GM12878 (cell line): ENCODE results near the gene ME3. TPM values are rescaled to one million over a fixed set of nuclear protein-coding genes. Genes with fewer than 3 reads are reported as not detected.
A peak's percentile ranks its signal among the peaks of the same experiment; 100 is the strongest.

Source experiments
- ATAC-seq: fragments of 200-7000 bp; cut with Tn5 transposase; 3 replicates; pipeline ENCODE4 v1.9.1; 2020; ENCODE audit warnings: mild to moderate bottlenecking, moderate library complexity
- BruUV-seq: library from RNA; stranded (reverse); fragments of 400-500 nt; replicated peaks from 2 replicates; lab custom pipeline; 2021; lab: Mats Ljungman, UMichigan
- CTCF ChIA-PET: fragments of 300-600 bp; sonication (Branson Sonifier 250); formaldehyde crosslinking; extraction: SDS; loops from one replicate; lab custom pipeline; 2021; ENCODE audit warnings: inconsistent platforms; lab: Yijun Ruan, JAX
- POLR2A ChIA-PET: fragments of 350-600 bp; formaldehyde crosslinking; extraction: SDS; loops from one replicate; lab custom pipeline; 2021; ENCODE audit warnings: inconsistent platforms; lab: Charles Lee
- RAD21 ChIA-PET: fragments of 300-600 bp; sonication (Branson Sonifier 250); formaldehyde crosslinking; loops from one replicate; lab custom pipeline; 2023; ENCODE audit warnings: antibody characterized with exemption; ENCODE audit not compliant: unreplicated experiment; lab: Charles Lee
- SMC1A ChIA-PET: fragments of 300-600 bp; sonication (Branson Sonifier 250); formaldehyde crosslinking; loops from one replicate; lab custom pipeline; 2023; ENCODE audit not compliant: unreplicated experiment, uncharacterized antibody; lab: Charles Lee
- DNase-seq: peaks from one replicate; pipeline ENCODE4 v3.0.0-alpha.2; 2011; ENCODE audit warnings: low read depth, low spot score
- FAIRE-seq: peaks from 3 replicates; lab custom pipeline; 2011; peaks lifted over from hg19 to GRCh38; lab: Jason Lieb, UNC
- H2AFZ ChIP-seq: 2 replicates; pipeline ENCODE4 v1.6.0; 2011; ENCODE audit warnings: low read depth, low read length, control low read depth; ENCODE audit not compliant: control insufficient read depth
- H3K27ac ChIP-seq: 2 replicates; pipeline ENCODE4 v1.5.1; 2011; ENCODE audit warnings: control low read depth; ENCODE audit not compliant: control insufficient read depth, insufficient read depth
- H3K27me3 ChIP-seq, 2 experiments: replicated peaks in 1 of 2; 2 replicates each; pipeline versions ENCODE4 v1.6.0 to v1.6.1; 2011; ENCODE audit warnings: low read length in 1 of 2; ENCODE audit not compliant: control insufficient read depth in 2 of 2, insufficient read depth in 2 of 2
- H3K36me3 ChIP-seq, 2 experiments: 2 replicates each; pipeline ENCODE4 v1.5.1; 2011; ENCODE audit warnings: low read length in 1 of 2; ENCODE audit not compliant: control insufficient read depth in 2 of 2, insufficient read depth in 2 of 2
- H3K4me1 ChIP-seq: 2 replicates; pipeline ENCODE4 v1.6.1; 2011; ENCODE audit warnings: mild to moderate bottlenecking, low read length, moderate library complexity, mixed read lengths; ENCODE audit not compliant: control insufficient read depth, insufficient read depth
- H3K4me2 ChIP-seq: 2 replicates; pipeline ENCODE4 v1.6.0; 2011; ENCODE audit warnings: control low read depth; ENCODE audit not compliant: control insufficient read depth, insufficient read depth
- H3K4me3 ChIP-seq: fragments of 200-600 bp; sonication (generic); 2 replicates; pipeline ENCODE4 v1.5.1; 2016
- H3K79me2 ChIP-seq: 2 replicates; pipeline ENCODE4 v1.6.0; 2011; ENCODE audit warnings: low read length; ENCODE audit not compliant: control insufficient read depth, insufficient read depth
- H3K9ac ChIP-seq: 2 replicates; pipeline ENCODE4 v1.8.0; 2011; ENCODE audit warnings: low read length, control low read depth, mixed read lengths; ENCODE audit not compliant: control insufficient read depth, insufficient read depth
- H3K9me3 ChIP-seq: replicated peaks from 3 replicates; pipeline ENCODE4 v1.5.1; 2011; ENCODE audit warnings: mild to moderate bottlenecking, low read length; ENCODE audit not compliant: control insufficient read depth, insufficient read depth
- H4K20me1 ChIP-seq: 2 replicates; pipeline ENCODE4 v1.6.0; 2011; ENCODE audit not compliant: control insufficient read depth, insufficient read depth
- ATF7 ChIP-seq: fragments of 450-650 bp; IDR thresholded peaks from 2 replicates; pipeline ENCODE4 v1.6.1; 2016; ENCODE audit warnings: low read depth, mild to moderate bottlenecking
- CREM ChIP-seq: IDR thresholded peaks from 2 replicates; pipeline ENCODE4 v1.6.1; 2014; ENCODE audit warnings: antibody characterized with exemption, low read depth
- POLR2AphosphoS5 ChIP-seq: IDR thresholded peaks from 2 replicates; pipeline ENCODE4 v1.6.1; 2011; ENCODE audit warnings: mild to moderate bottlenecking, low read length, inconsistent platforms
- WGBS: methylation state at CpG from one replicate; pipeline ENCODE4 v1.1.6; 2016; ENCODE audit warnings: low lambda C conversion rate; ENCODE audit not compliant: insufficient replicate concordance, insufficient coverage; ENCODE audit errors: missing lambda C conversion rate; 5-methylcytosine and 5-hydroxymethylcytosine counted together
- in situ Hi-C: fragments of 300-500 bp; cut with MboI; formaldehyde crosslinking; loops from 9 replicates; pipeline ENCODE4 v1.14.3; 2018; ENCODE audit warnings: mixed read lengths
- intact Hi-C: fragments of 100-400 bp; cut with micrococcal nuclease; formaldehyde crosslinking; loops from one replicate; pipeline ENCODE4 v1.14.2; 2022; ENCODE audit not compliant: unreplicated experiment
- polyA plus RNA-seq, 11 experiments: library from polyadenylated mRNA; depleted of rRNA in 4 of 11; unstranded in 6 of 11; stranded (reverse) in 5 of 11; fragments of >200 nt; fragmentation: Nextera tagmentation in 4 of 11; fragmentation: Illumina TruSeq in 1 of 11; extraction: Ambion mirVana in 4 of 11; extraction: Trizol in 1 of 11; gene quantifications; 1 replicate in 1 of 11; 2 replicates in 10 of 11; pipeline versions ENCODE4 v1.2.1 to v1.2.3, GENCODE V29; 2011 to 2016; ENCODE audit warnings: inconsistent platforms in 2 of 11, missing spikeins in 2 of 11, low read depth in 1 of 11
- total RNA-seq, 4 experiments: library from RNA; depleted of rRNA in 3 of 4; stranded (reverse); fragments of >200 nt in 3 of 4; fragmentation: Illumina TruSeq in 1 of 4; extraction: Trizol in 1 of 4; gene quantifications; 2 replicates each; pipeline versions ENCODE4 v1.2.1 to v1.2.3, GENCODE V29; 2013 to 2021
- TF ChIP-seq, protein P1 (sequence below): fragments of 450-650 bp; IDR thresholded peaks from 2 replicates; pipeline ENCODE4 v1.6.1; 2018; ENCODE audit warnings: mild to moderate bottlenecking, low read depth, moderate library complexity; ENCODE audit not compliant: partially characterized antibody
- TF ChIP-seq, protein P2 (sequence below): fragments of 450-650 bp; formaldehyde crosslinking; IDR thresholded peaks from 2 replicates; pipeline ENCODE4 v1.4.0; 2020; ENCODE audit warnings: mild to moderate bottlenecking, moderate library complexity

Gene ME3
- total and polyA plus RNA-seq, 10 of the 15 experiments (the other 5 are each of a cell fraction or from before 2014, with no cell fraction given): 0.06 to 0.40 (median 0.19) TPM; not detected in 2

DNA sequence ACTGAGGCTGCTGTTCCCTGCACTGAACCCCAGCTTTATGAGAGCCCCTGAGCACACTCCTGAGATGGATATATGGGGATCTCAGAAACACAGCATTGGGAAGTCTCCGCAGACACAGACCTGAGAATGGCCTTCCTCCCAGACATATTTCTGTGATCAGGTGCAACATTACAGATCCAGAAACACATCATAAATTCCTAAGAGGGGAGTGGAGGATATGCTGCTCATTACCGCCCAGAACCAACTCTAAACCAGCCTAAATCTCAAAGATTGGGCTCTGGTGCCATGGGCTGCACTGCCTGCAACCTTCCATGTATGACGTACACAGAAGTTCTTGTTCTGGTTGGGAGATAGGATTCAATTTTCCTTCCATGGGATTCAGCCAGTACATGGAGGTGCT is 102.0 kb downstream of the ME3 start:
- no peaks in the 10 kb centered on the region for H4K20me1 ChIP-seq
- no peak overlapping the region for H3K9ac ChIP-seq
- no TSS peak for BruUV-seq
- H3K9me3 ChIP-seq: no peaks in the 10 kb centered on the region
- DNase-seq (no peak), ATAC-seq (no peak), FAIRE-seq (no peak)
- H3K27me3 ChIP-seq: no peaks in the 10 kb centered on the region
- in situ Hi-C loops: no loop called here
- H3K36me3 ChIP-seq: no peaks in the 10 kb centered on the region
- no peak overlapping the region for H2AFZ ChIP-seq
- ChIA-PET POLR2A (no interaction called here), RAD21 (interaction anchor here (1.9 kb wide), 1 partner anchor 113 kb away, joined by 9 read pairs; no protein-coding TSS in a partner anchor), SMC1A (interaction anchor here (0.9 to 1.6 kb wide), 5 partner anchors 9 to 114 kb away, joined by 3 to 8 read pairs (median 5); no protein-coding TSS in a partner anchor), CTCF (interaction anchor here (0.8 kb wide), 1 partner anchor 38 kb away, joined by 3 read pairs; no protein-coding TSS in a partner anchor)
- no peak overlapping the region for H3K4me2 ChIP-seq
- H3K79me2 ChIP-seq: no peaks in the 10 kb centered on the region
- intact Hi-C loops: no loop called here
- TF ChIP-seq POLR2AphosphoS5: no peak
- H3K4me1 ChIP-seq: no peaks in the 10 kb centered on the region
- H3K27ac ChIP-seq: no peak overlapping the region
- WGBS: 35% methylated on average over 3 of the region's 3 CpGs
- no peak overlapping the region for H3K4me3 ChIP-seq

DNA sequence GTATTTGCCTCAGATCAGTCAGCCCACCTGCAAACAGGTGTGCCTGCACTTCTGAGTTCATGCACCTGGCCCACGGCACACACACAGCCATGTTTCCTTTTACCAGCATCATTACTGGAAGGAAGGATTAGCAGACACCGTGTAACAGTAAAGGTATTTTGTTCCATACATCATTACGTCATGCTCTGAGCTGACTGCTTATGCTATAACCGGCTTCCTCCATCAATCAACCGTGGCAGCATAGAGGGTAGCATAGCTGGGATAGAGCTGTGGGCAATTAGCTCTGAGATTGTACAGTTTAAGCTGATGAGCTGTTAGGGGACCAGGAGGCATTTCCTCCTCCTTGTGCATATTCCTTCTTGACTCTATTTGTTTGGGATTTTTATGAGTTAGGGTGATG is 102.4 kb downstream of the ME3 start:
- in situ Hi-C loops: no loop called here
- H3K36me3 ChIP-seq: no peaks in the 10 kb centered on the region
- TF ChIP-seq, protein P1, sequence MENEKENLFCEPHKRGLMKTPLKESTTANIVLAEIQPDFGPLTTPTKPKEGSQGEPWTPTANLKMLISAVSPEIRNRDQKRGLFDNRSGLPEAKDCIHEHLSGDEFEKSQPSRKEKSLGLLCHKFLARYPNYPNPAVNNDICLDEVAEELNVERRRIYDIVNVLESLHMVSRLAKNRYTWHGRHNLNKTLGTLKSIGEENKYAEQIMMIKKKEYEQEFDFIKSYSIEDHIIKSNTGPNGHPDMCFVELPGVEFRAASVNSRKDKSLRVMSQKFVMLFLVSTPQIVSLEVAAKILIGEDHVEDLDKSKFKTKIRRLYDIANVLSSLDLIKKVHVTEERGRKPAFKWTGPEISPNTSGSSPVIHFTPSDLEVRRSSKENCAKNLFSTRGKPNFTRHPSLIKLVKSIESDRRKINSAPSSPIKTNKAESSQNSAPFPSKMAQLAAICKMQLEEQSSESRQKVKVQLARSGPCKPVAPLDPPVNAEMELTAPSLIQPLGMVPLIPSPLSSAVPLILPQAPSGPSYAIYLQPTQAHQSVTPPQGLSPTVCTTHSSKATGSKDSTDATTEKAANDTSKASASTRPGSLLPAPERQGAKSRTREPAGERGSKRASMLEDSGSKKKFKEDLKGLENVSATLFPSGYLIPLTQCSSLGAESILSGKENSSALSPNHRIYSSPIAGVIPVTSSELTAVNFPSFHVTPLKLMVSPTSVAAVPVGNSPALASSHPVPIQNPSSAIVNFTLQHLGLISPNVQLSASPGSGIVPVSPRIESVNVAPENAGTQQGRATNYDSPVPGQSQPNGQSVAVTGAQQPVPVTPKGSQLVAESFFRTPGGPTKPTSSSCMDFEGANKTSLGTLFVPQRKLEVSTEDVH: no peak
- TF ChIP-seq CREM (no peak), ATF7 (peak; percentile 76)
- TF ChIP-seq, protein P2, sequence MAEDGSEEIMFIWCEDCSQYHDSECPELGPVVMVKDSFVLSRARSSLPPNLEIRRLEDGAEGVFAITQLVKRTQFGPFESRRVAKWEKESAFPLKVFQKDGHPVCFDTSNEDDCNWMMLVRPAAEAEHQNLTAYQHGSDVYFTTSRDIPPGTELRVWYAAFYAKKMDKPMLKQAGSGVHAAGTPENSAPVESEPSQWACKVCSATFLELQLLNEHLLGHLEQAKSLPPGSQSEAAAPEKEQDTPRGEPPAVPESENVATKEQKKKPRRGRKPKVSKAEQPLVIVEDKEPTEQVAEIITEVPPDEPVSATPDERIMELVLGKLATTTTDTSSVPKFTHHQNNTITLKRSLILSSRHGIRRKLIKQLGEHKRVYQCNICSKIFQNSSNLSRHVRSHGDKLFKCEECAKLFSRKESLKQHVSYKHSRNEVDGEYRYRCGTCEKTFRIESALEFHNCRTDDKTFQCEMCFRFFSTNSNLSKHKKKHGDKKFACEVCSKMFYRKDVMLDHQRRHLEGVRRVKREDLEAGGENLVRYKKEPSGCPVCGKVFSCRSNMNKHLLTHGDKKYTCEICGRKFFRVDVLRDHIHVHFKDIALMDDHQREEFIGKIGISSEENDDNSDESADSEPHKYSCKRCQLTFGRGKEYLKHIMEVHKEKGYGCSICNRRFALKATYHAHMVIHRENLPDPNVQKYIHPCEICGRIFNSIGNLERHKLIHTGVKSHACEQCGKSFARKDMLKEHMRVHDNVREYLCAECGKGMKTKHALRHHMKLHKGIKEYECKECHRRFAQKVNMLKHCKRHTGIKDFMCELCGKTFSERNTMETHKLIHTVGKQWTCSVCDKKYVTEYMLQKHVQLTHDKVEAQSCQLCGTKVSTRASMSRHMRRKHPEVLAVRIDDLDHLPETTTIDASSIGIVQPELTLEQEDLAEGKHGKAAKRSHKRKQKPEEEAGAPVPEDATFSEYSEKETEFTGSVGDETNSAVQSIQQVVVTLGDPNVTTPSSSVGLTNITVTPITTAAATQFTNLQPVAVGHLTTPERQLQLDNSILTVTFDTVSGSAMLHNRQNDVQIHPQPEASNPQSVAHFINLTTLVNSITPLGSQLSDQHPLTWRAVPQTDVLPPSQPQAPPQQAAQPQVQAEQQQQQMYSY (CRISPR knock-in tag): no peak
- no peak overlapping the region for H3K4me3 ChIP-seq
- BruUV-seq: no TSS peak
- no peak overlapping the region for H2AFZ ChIP-seq
- ChIA-PET CTCF (interaction anchor here (0.6 to 1.6 kb wide), 3 partner anchors 29 to 113 kb away, joined by 3 to 5 read pairs (median 3); no protein-coding TSS in a partner anchor), SMC1A (interaction anchor here (0.9 to 1.9 kb wide), 6 partner anchors 9 to 113 kb away, joined by 3 to 8 read pairs (median 5); no protein-coding TSS in a partner anchor), POLR2A (no interaction called here), RAD21 (interaction anchor here (1.9 kb wide), 1 partner anchor 113 kb away, joined by 9 read pairs; no protein-coding TSS in a partner anchor)
- no peak overlapping the region for H3K9ac ChIP-seq
- ATAC-seq (peak; percentile 62), DNase-seq (no peak), FAIRE-seq (no peak)
- H4K20me1 ChIP-seq: no peaks in the 10 kb centered on the region
- H3K79me2 ChIP-seq: no peaks in the 10 kb centered on the region
- intact Hi-C loops: no loop called here
- 9% methylated on average over 5 of the region's 5 CpGs for WGBS
- H3K27me3 ChIP-seq: no peaks in the 10 kb centered on the region
- H3K9me3 ChIP-seq: no peaks in the 10 kb centered on the region
- no peak overlapping the region for H3K4me2 ChIP-seq
- no peak overlapping the region for H3K27ac ChIP-seq
- no peaks in the 10 kb centered on the region for H3K4me1 ChIP-seq
